Stimulated activated CD4-positive, alpha-beta T cell treated with anti-CD3 and anti-CD28 coated beads, Interleukin-12 subunit alpha, Interleukin-12 subunit beta, amount 100 ng/mL, for 24 hours (primary cell): Measurements from ENCODE around the gene SLC39A8.
"Not testable (repeated sequence)": the region's sequence is repeated elsewhere in the genome, so short reads cannot be mapped to it uniquely, and the experiment has no call there.

Experiments
- DNase-seq, 2 experiments: peaks; one replicate each; pipeline ENCODE4 v3.0.0-alpha.2; 2020; ENCODE audit warnings: low read depth in 2 of 2

Gene SLC39A8

GRCh38 chr4:102344954-102345794 is at the start of gene SLC39A8:
TSS of gene SLC39A8 (minus strand) at chr4:102345482. CDS start at chr4:102344662, 820 bp downstream.
- DNase-seq = peak; percentile 75 to 85

- DNase-seq = no peak
Measured at GRCh38 chr4:102392033-102392744, 46.9 kb upstream of the SLC39A8 start.

DNA sequence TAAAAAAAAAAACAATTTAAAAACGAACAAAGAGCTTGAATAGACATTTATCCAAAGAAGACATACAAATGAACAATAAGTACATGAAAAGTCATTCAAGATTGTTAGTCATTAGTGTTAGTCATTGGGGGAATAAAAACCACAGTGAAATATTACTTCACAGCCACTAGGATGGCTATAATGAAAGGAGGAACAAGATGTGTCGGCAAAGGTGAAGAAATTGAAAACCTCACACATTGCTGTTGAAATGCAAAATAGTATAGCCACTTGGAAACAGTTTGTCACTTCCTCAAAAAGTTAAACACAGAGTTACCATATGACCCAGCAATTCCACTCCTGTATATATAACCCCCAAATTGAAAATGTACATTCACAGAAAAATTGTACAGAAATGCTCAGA is 45.2 kb upstream of the SLC39A8 start:
- no peak for DNase-seq

GRCh38 chr4:102388611-102389010 is 43.3 kb upstream of the SLC39A8 start:
- no peak for DNase-seq

GRCh38 chr4:102387552-102388150 is 42.4 kb upstream of the SLC39A8 start:
- no peak for DNase-seq

DNA sequence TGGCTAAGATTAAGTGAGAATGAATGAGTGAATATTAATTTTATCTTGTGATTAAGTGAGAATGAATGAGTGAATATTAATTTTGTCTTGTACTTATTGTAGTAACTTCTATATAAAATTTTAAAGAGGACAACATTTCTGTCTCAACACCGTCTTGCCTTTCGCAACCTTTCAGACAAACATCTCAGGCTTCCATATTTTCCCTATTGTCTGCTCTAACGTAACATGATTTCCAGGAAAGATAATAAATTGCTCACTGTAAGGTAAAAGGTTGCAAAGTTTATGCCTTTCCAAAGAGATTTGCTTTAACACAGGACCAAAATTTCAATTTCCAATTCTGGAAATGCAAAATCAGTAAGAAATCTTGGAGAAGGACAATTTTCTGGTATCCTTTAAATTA is 41.7 kb upstream of the SLC39A8 start:
- DNase-seq = no peak

DNA sequence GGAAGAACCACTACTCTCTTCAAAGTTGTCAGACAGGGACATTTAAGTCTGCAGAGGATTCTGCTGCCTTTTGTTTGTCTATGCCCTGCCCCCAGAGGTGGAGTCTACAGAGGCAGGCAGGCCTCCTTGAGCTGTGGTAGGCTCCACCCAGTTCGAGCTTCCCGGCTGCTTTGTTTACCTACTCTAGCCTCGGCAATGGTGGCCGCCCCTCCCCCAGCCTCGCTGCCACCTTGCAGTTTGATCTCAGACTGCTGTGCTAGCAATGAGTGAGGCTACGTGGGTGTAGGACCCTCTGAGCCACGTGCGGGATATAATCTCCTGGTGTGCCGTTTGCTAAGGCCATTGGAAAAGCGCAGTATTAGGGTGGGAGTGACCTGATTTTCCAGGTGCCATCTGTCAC is 35.0 kb upstream of the SLC39A8 start:
- DNase-seq = not testable (repeated sequence)

GRCh38 chr4:102362922-102363432 is 17.7 kb upstream of the SLC39A8 start:
- DNase-seq = no peak

DNA sequence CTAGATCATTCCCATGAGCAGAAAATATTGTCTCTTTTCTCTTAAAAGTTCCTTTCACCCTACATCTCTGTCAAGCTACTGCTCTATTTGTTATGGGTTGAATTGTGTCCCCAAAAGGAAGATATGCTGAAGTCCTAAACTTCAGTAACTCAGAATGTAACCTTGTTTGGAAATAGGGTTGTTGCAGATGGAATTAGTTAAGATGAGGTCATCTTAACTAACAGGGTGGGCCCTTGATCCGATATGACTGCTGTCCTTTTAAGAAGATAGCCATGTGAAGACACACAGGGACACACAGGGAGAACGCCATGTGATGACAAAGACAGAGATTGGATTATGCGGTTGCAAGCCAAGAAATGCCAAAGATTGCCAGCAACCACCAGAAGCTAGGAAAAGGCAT is 12.8 kb upstream of the SLC39A8 start:
- no peak for DNase-seq

- not testable (repeated sequence) for DNase-seq
Measured at GRCh38 chr4:102357637-102358036, 12.4 kb upstream of the SLC39A8 start.

GRCh38 chr4:102356562-102357202 is 11.4 kb upstream of the SLC39A8 start:
- no peak for DNase-seq

DNA sequence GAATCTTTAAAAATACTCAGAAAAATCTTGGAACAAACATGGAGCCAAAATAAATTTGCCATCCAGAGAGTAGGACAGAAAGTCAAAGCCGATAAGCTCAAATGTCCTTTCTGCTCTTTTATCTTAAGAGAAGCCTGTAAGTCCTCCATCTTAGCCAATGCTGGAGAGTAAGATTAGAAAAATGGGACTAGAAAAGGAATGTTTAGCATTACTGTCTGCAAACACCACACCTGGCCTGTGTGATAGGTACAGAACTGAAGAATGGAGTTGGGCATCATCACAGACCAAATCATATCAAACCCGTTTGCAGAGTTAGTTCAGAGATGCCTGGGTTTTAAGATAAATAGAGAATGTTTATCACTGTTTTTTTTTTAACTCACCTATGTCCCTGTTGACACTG is 10.5 kb upstream of the SLC39A8 start:
- no peak for DNase-seq

GRCh38 chr4:102354671-102355454 is 9.6 kb upstream of the SLC39A8 start:
- no peak for DNase-seq

DNA sequence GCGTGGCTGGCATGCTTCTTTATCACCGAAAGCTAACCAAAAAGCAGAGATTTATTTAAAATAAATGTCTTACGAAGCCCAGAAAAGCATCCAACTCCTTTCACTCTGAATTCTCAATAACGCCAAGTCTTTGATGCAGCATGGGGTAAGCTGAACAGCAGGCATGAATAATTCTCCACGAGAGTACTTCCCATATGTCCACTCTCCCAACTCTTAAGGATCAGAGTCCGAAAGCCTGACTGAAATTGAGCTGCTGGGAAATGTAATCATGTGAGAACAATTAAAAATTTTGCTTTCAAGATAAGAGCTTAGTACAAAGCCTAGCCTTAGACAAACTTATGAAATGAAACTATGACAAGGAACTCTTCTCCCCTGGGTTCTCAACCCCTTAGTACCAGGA is 7.5 kb upstream of the SLC39A8 start:
- no peak for DNase-seq

- DNase-seq = no peak
Measured at GRCh38 chr4:102350634-102351033, 5.4 kb upstream of the SLC39A8 start.

DNA sequence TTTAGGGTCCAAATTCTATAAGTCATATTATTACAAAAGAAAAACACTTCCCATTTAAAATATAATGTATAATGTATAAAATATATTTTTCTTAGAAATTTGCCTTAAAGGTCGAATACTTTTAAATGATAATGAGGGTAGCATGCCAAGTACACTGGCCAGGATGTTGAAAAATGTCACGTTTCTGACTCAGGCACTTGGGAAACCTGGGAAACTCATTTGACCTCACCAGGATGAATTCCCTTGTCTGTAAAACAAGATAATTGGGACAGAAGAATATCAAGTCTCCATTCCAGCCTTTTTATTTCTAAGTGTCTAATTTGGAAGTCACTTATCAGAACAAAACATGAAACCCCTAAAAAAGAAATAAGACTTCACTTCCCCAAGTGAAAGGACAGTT is 3.4 kb upstream of the SLC39A8 start:
- DNase-seq = no peak

DNA sequence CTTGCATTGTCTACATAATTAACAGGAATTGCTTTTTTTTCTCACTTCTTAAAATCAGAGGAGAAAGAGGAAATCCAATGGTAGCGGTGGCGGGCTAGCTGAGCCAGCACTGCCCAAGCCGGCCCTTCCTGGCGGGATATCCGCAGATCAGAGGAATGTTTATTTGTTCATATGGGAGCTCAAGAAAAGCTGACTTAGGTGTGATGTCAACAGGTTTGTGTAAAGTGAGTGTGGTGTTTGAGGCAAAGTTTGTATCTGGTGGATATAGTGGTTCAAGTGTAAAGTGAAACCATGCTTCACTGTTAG is 466 bp upstream of the SLC39A8 start:
- DNase-seq = no peak

DNA sequence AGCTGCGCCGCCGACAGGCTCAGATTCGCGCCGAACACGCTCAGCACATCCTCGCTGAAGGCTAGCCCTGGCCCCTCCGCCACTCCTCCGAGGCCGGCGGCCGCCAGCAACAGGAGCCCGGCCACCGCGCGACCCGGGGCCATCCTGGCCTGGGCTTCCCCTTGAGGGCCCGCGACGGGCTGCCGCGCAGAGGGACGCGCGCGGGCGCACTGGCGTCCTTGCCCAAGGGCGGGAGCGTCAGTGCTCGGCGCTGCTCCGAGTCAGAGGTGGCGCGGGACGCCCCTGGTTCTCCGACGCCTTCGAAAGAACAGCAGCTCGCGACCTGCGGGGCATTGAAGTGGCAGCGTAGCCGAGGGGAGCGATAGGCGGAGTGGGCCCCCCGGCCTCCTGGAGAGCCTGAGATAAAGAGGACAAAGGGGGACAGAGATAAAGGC is 745 bp downstream of the SLC39A8 start:
- DNase-seq = peak in 1 of 2 experiments; percentile 45

DNA sequence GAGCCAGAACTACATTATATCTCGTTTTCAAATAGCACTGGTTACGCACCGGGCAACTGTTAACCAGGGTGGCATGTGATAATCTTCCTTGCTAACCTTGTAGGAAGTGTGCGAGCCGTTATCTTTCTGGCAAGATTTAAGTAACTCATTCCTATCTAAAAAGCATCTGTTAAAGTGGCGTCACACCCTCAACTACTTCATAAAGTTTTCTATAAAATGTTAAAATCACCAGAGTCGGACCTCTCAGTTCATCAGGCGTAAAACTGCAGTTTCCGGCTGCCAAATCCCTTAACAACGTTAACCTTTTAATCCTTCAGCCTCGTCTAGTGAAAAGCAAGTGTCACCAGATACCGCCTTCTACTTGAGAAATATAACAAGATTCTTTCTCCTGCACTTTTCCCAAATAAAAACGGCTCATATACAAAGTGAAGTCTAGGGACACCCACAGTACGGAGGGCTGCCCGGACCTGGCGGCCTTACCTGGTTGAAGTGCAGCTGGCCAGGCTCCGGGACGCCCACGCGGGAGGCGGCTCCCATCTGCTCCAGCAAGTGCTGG is 1.2 kb downstream of the SLC39A8 start:
- peak in 1 of 2 experiments; percentile 67 for DNase-seq

DNA sequence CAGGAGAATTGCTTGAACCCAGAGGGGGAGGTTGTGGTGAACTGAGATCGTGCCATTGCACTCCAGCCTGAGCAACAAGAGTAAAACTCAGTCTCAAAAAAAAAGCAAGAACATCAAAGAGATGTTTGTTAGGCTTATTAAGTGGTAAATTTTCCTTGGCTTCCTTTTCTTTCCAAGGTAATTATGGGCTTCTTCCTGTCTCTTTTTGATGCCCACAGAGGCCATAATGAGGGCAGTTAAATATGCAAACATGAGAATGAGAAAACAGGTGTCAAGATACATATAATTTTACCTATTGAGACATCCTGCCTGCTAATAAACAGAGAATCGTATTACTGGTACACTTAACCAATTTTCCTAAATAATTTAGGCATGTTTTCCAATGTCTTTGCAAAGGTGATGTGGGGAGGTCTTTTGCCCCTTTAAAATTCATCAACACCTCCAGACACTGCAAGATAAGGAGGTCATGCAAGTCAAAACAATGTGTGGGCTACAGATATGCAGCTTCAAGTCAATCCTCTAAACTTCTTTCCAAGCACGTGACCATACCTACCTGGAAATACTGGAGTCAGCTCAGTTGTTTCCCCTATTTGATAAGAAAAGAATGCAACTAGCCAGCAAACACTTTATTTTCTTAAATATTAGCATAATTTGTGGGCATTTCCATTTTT is 2.7 kb downstream of the SLC39A8 start:
- DNase-seq = no peak
